ENCODE data around the gene INPP5F.
A peak's percentile ranks its signal among the peaks of the same experiment; 100 is the strongest.
"Not testable (repeated sequence)": the region's sequence is repeated elsewhere in the genome, so short reads cannot be mapped to it uniquely, and the experiment has no call there.

INPP5F gene

DNA sequence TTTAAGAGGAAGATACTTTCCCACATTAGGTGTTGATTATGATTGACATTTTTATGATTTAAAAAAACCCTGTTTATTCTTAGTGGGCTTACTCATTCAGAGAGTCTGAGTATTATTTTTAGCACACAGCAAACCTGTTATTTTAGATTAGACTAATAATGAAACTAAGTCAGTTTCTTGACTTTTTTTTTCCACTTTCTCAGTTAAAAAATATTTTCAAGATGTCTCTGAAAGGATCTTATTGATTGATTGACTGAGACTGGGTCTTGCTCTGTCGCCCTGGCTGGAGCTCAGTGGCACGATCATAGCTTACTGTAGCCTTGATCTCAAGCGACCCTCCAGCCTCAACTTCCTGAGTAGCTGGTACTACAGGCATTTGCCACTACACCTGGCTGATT is 20.4 kb upstream of the INPP5F start:
- DNase-seq (ENCODE audit: low spot score): no peak

- DNase-seq (ENCODE audit: low spot score): no peak
These were observed 19.1 kb upstream of the INPP5F start for GRCh38 chr10:119706521-119707278.

GRCh38 chr10:119707331-119707730 is 18.5 kb upstream of the INPP5F start:
- DNase-seq (ENCODE audit: low spot score): not testable (repeated sequence)

- DNase-seq (ENCODE audit: low spot score): not testable (repeated sequence)
These were observed 14.9 kb upstream of the INPP5F start for GRCh38 chr10:119710935-119711334.

GRCh38 chr10:119713744-119714483 is 11.9 kb upstream of the INPP5F start:
- DNase-seq (ENCODE audit: low spot score): no peak

GRCh38 chr10:119714484-119714816 is 11.4 kb upstream of the INPP5F start:
- DNase-seq (ENCODE audit: low spot score): no peak

DNA sequence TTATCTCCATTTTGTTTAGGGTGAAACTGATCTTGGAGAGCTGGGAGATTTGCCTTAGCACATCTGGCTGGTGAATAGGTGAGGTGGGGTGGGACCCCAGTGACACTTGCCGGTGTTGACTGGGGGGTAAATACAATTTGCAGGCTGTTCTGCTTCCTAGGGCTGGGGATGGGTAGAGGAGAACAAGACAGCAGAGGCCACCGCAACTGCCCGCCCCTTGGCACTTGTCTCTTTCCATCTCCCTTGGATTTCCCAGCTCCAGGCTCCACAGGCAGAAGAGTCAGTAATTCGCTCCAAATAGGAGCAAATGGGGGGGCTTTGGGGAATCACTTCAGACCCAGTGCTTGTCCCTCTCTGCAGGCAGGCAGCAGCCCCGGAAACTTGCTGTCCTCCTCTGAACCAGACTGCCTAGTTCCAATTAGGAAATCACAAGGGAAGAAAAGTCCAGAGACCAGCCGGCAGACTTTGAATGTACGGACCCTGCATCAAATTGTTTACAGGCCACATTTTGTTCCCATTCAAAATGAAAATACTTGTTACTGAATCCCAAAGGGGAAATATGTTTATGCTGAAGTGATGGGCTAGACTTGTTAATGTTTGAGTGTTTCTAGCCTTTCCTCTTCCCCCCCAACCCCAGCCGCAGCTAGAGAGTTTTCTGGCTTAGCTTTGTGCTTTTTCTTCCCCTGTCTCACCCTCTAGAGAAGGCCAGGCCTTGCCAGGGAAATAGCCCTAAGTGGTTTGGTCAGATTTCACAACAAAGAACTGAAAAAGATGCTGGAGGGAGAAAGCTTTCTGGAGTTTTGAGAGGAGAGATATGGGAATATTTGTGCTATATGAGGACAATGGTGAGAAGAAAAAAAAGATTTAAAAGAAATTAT is 10.0 kb upstream of the INPP5F start:
- DNase-seq (ENCODE audit: low spot score): no peak

DNA sequence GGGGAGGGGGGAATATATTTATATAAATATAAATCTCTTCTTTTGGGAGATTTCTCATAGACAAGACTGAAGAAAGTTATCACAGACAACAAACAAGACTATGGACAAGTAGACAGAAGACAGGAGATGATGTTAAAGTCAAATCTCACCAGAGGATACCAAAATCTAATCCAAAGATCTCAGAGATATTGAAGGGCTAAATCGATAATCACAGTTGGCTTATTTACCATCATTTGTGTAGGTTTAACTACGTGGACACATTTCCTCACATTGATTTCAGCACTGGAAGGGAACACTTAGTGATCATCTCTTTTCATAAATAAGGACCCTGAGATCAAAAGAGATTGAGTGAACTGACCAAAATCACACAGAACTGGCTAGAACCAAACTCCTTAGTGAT is 2.7 kb upstream of the INPP5F start:
- DNase-seq (ENCODE audit: low spot score): no peak

- no peak for DNase-seq (ENCODE audit: low spot score)
These were observed 2.2 kb upstream of the INPP5F start for GRCh38 chr10:119723624-119724023.

GRCh38 chr10:119724593-119725516 is 995 bp upstream of the INPP5F start:
- peak; percentile 37 for DNase-seq (ENCODE audit: low spot score)

DNA sequence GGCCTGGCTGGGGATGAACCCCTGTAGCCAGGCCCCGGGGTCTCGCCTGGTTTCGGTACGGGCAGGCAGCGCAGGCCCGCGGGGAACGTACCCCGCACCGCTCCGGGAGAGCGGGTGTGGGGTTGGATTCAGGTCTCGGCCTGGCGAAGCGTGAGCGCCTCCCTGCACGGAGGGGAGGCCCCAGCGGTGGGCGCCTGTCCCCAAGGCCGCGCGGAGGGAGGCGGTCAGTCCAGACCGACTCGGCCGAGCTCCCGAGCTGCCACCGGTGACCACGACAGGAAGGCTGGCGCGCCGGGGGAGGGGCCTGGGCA is 378 bp upstream of the INPP5F start:
- DNase-seq (ENCODE audit: low spot score): no peak

DNA sequence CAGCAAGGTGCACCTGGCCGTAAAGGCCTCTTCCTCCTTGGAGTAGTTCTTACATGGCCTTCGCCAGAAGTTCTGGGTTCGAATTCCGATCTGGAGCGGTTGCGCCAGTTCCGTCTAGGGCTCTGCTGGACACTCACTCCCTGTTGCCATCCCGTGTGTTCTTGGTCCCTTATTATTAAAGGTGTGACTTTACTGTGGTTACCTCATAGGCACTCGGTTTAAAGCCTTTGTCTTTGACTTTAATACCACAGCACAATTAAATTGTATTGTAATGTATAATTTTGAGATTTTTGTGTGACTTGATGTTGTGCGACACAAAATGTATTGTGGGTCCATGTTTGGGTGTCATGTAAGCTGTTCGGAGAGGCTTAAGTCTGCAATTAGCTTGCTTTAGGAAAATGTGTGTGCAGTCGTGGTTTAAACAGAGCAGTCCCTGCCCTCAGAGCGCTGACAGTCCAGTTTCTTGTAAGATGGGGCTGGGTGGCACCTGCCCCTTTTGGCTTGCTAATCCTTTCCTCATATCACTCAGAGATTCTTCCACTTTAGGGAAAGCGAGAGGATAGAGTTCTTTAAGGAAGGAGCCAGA is 919 bp downstream of the INPP5F start:
- DNase-seq (ENCODE audit: low spot score): no peak

- no peak for DNase-seq (ENCODE audit: low spot score)
These were observed 2.4 kb downstream of the INPP5F start for GRCh38 chr10:119728172-119728800.

DNA sequence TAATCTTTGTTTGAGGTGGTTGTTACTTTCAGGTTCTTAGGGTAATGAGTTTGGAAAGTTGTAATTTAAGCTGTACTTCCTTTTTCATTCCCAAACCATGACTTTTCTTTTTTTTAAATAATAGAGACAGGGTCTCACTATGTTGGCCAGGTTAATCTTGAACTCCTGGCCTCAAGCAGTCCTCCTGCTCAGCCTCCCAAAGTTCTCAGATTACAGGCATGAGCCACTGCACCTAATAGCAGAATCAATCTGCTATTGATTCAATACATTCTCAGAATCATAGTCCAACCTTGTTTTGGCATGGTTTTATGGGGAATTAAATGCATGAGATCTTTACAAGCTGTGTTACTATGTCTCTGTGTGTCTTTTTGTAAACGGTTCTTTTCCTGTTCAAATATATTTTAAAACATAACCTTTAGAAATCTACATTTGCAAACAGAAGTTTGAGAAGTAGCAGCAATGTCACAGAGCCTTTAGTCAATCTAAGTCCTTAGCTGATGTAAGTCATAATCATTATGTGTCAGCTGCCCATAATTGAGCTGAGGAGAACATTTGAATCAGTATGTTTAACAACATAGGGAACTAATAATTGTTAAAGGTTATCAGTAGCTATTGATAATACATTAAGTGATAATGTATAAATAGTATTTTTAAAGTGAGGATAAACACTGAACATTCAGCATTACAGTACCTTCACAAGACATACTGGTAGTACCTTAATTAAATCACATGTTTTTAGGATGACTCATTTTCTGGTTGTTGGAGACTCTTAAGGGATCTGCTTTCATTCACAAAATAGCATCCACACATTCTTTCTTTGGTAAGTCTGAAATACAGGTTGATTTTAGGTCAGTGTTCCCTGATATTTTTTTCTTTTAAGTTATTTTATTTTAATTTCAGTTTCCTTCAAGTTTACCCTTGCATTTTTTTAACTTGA is 8.8 kb downstream of the INPP5F start:
- DNase-seq (ENCODE audit: low spot score): no peak

- no peak for DNase-seq (ENCODE audit: low spot score)
These were observed 9.6 kb downstream of the INPP5F start for GRCh38 chr10:119735451-119735850.

DNA sequence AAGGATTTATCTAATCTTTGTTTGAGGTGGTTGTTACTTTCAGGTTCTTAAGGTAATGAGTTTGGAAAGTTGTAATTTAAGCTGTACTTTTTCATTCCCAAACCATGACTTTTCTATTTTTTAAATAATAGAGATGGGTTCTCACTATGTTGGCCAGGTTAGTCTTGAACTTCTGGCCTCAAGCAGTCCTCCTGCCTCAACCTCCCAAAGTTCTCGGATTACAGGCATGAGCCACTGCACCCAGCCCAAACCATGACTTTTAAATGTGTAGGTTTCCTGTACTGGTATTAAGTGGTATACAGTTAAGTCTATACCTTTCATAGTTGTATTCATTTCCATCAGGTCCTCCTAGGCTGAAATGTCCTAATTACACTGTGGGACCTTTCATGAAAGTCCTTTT is 10.4 kb downstream of the INPP5F start:
- DNase-seq (ENCODE audit: low spot score): no peak

- no peak for DNase-seq (ENCODE audit: low spot score)
These were observed 11.3 kb downstream of the INPP5F start for GRCh38 chr10:119737039-119737663.

DNA sequence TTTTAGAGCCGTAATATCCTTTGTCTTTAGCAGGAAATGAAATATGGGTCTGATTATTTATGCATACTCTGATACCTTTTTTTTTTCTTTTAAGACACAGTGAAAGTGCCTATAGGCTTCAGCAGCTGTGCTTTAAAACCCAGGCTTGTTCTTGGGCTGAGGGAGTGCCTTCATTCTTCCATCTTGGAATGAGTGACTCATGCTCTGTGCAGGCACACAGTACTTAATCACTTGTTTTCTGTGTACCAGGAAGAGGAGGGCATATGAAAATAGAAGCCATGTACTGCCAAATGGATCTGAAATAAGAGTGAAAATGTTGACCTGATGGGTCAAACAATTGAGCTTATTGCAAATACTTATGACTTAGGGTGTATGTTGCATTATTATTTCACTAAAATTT is 12.0 kb downstream of the INPP5F start:
- no peak for DNase-seq (ENCODE audit: low spot score)

- DNase-seq (ENCODE audit: low spot score): no peak
These were observed 13.1 kb downstream of the INPP5F start for GRCh38 chr10:119738962-119739361.

Measured in globus pallidus (tissue), 1 donor.